ENCODE data around the gene MRPS18A.

The MRPS18A gene

GRCh38 chr6:43671801-43672690 is 15.5 kb downstream of the MRPS18A start:
- in situ Hi-C loops (cut with MboI; ENCODE audit: low sequenced_read_pairs, unreplicated experiment): no loop called here
- no peak for TF ChIP-seq CTCF (IDR thresholded peaks at IDR 0.05; ENCODE audit: borderline replicate concordance, control extremely low read depth, extremely low read depth, insufficient read depth, missing control alignments)
- DNase-seq (ENCODE audit: low spot score): no peak

- DNase-seq (ENCODE audit: low spot score): no peak
- in situ Hi-C loops (cut with MboI; ENCODE audit: low sequenced_read_pairs, unreplicated experiment): no loop called here
- no peak for TF ChIP-seq CTCF (IDR thresholded peaks at IDR 0.05; ENCODE audit: borderline replicate concordance, control extremely low read depth, extremely low read depth, insufficient read depth, missing control alignments)
Observed at GRCh38 chr6:43671011-43671800, 16.4 kb downstream of the MRPS18A start.

GRCh38 chr6:43670623-43670986 is 17.0 kb downstream of the MRPS18A start:
- no peak for DNase-seq (ENCODE audit: low spot score)
- no peak for TF ChIP-seq CTCF (IDR thresholded peaks at IDR 0.05; ENCODE audit: borderline replicate concordance, control extremely low read depth, extremely low read depth, insufficient read depth, missing control alignments)
- in situ Hi-C loops (cut with MboI; ENCODE audit: low sequenced_read_pairs, unreplicated experiment): no loop called here

- peak; percentile 51 for DNase-seq (ENCODE audit: low spot score)
- no peak for TF ChIP-seq CTCF (IDR thresholded peaks at IDR 0.05; ENCODE audit: borderline replicate concordance, control extremely low read depth, extremely low read depth, insufficient read depth, missing control alignments)
- in situ Hi-C loops (cut with MboI; ENCODE audit: low sequenced_read_pairs, unreplicated experiment): loop anchor here (10.0 kb wide), 1 partner anchor 95 kb away; no protein-coding TSS in a partner anchor
Observed at GRCh38 chr6:43669922-43670622, 17.5 kb downstream of the MRPS18A start.

- in situ Hi-C loops (cut with MboI; ENCODE audit: low sequenced_read_pairs, unreplicated experiment): loop anchor here (10.0 kb wide), 1 partner anchor 96 kb away; no protein-coding TSS in a partner anchor
- DNase-seq (ENCODE audit: low spot score): no peak
- TF ChIP-seq CTCF (IDR thresholded peaks at IDR 0.05; ENCODE audit: borderline replicate concordance, control extremely low read depth, extremely low read depth, insufficient read depth, missing control alignments): no peak
Observed at GRCh38 chr6:43669050-43669921, 18.3 kb downstream of the MRPS18A start.

All from GM13976 (cell line).